Putamen (tissue), 1 donor: ENCODE results near the gene NEGR1.

ENCODE experiments used
- DNase-seq: peaks from one replicate; pipeline ENCODE4 v3.0.0-alpha.2; 2016; ENCODE audit warnings: low spot score

Gene NEGR1

DNA sequence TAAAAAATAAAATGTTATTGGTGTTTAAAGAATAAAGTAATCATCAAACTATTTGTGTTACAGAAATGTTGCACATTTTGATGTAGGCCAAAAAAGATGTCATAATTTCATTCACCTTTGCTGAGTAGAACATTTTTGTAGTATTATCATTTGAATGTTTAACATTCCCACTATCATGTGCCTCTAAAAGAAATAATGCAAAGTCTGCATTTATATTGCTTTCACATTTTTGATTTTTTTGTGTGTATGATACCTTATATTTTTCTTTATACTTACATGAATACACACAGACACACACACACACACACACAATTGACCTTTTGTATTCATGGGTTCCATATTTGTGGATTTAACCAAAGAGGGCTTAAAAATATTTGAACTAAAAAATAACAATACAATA is 657.3 kb downstream of the NEGR1 start:
- DNase-seq = no peak

DNA sequence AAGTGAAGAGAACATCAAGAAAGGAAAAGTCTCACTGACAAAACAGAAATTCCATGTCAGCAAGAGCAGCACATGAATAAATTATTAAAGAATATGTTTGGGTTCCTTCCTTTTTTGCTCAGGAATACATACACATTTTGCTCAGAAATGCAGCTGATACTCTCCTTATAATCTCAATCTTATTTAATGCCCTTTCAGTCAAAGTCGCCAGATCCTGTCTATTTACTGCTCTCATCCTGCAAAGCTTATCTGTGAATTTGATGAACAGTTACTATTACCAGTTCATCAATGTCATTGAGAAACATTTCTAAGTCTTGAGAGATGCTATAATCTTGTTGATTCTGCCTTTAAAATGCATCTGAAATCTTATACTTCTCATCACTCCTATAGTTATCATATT is 658.5 kb downstream of the NEGR1 start:
- DNase-seq = no peak

DNA sequence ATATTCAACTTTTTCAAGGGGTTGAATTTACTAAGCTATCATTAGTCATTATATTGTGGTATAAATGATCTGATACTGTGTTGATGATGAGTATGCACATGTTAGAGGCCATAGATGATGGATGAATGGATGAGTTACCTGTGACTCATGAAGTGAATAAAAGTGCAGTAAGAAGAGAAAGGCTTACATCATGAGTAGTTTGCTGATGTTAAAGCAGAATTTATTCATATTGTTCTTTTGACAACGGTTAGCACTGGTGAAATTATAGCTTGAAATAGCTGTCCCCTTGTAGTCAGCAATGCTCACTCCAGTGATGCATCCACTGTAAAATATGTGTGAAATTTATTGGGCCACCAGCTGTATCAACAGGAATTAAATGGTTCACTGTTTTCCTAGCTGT is 660.6 kb downstream of the NEGR1 start:
- no peak for DNase-seq

DNA sequence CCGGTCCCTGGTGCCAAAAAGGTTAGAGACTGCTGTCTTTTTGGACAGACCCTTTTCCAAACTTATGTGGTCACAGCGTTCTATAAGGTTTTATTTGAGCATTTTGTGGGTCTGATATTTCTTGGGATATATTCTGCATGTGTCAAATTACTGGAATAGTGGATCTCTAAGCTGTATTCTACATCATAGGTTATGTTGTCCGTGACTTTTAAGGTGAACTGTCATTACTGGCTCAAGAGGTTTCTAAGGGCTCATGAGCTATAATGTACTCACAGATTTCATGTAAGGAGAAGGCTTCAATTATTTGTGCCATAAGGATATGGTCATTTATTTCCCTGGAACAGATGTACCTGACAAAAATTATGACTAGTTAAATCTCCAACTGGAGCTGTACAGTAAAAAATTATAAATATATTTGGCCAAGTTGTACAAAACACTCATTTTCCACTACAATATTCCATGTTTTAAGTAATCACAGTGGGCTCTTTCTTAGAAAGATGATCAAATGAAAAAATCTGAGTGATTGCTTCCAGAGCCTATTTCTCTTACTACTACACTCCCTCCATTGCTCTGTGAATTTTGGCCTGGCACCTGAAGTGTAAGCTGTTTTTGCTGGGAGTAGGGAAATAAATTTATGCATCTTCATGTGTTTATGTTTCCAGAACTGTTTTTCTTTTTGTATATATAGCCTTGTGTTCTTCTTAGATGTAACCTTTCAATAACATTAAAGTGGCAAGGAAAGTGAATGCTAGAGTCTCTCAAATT is 663.4 kb downstream of the NEGR1 start:
- DNase-seq = no peak

DNA sequence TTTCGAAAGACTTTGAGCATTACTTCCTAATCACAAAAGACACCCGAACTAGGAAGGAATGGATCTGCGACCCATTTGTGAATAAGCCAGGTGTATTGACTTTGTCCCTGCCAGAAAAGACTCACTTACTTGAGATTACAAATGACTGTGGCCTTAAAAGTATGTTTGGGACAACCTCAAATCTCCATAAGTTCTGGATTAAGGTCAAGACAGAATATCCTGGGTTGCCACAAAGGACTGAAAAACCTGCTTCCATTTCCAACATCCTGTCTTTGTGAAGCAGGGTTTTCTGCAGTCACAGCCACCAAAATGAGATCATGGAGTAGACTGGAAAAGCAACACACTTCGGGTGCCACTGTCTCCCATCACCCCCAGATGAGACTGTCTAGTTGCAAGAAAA is 664.1 kb downstream of the NEGR1 start:
- no peak for DNase-seq

DNA sequence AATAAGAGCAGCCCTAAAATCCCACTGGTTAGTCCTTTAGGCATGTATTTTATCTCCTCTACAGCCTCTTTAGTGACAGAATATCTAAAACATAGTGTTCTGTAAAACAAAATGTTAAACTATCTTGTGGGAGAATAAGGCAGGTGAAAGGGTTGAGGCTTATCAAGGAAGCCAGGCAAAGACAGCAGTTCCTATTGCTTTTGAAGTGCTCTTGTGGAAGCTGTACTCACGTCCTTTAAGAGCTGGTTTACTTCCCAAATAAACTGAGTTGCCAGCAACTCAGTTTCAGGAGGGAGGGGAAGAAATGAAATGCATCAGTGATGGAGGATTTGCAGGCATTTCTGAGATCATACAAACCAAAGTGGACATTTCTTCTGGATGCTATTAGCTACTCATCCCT is 671.9 kb downstream of the NEGR1 start:
- no peak for DNase-seq

DNA sequence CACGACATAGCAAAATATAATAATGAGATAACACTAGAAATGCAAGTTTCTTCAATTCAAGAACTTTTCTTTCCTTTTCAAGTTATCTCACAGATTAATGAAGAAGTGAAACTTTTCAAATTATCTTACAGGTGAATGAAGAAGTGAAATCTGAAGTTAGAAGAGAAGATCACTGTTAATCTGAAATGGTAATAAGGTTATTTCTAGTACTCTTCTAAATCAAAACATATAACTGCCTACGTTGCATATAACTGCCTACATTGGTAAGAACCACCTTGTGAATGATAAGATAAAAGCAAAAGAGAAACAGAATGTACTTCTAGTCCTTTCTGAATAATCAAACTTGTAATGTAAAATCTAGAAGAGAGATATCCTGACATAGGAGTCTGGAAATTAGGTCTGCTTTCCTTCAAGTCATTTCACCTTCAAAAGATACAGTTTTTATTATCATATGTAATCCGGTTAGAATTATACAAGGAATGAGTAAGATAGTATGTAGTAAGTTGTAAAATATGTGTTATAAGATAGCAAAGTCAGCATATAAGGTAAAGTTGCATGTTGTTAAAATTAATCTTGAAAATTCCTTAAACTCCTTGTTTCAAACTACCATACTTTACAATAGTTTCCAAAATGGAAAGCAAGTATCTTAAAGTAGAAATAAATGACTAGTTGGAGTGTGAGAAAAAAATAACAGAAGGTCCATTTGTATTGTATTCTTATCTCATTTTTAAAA is 679.1 kb downstream of the NEGR1 start:
- no peak for DNase-seq

DNA sequence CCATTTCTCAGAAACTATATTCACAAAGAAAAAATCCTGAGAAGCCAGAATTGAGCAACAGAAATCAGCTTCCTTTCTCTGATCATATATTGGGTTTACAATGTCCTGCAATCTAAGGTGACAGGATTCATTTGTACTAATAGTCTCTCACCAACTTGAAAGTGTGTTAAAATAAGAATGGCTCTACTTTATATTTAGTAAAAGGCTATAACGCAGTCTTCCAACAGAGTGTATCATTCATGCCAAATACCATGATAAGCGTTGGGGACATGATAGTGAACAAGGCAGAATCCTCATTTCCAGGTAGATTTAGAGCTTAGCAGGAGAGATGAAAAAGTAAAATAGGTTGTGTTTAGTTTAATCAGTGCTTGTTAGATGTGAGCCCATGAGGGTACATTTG is 682.3 kb downstream of the NEGR1 start:
- no peak for DNase-seq

DNA sequence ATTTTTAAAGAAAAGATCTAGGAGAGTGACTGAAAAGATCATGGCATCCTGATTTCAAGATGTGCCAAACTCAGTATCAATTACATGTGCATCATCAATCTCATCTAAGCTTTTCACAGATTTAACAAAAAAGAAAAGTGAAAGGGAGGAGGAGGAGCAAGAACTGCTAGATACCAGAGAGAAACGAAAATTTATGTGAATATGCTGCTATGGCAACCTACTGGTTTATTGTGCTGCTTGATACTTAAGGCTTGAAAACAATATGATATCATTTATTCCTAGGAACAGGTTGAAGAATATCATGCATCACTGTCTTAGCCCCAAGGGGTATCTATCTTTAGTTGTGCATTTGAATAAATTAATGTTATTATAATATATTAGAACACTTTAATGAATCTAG is 683.0 kb downstream of the NEGR1 start:
- DNase-seq = no peak

DNA sequence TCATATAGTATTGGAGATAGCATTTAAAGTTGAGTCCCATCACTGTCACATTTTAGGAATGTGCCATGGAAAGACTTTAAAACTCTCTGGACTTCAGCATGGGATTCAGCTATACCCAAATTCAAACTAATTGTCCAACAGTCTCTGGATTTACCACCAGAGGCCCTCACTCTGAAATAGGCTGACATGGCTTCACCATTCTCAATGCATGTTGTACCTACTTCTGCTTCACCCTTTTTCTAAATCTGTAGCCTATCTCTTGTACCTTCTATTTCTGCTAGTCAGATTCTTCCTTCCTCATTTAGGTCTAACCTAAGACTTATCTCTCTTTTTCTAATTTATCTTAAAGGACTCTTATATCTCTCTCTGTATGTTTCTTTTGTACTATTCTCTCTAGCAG is 688.8 kb downstream of the NEGR1 start:
- no peak for DNase-seq

DNA sequence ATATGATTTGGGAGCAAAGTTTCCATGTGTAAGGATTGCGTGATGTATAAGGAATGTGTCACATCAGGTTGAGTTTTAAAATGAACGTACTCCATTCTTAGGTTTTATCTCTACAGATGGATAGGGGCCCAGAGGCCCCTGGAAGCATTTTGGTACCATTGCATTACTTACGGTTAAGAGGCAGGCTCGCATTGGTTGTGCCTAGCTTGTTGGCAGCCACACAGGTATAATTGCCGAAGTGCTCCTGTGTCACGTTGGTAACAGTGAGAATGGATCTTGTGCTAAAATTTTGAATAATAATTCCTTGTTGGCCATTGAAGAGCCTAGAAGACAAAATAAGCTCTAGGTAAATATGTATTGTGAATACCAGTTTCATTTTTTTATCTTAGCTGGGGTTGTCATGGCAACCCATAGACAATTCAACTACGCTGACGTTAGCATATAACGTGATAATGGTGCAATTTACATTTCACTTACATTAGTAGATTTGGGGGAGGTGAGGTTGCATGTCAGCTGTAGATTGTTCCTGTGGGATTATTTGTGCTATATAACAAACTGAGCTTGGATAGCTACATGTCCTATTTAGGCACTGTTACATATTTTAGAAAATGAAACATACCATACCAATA is 689.6 kb downstream of the NEGR1 start:
- DNase-seq = no peak

DNA sequence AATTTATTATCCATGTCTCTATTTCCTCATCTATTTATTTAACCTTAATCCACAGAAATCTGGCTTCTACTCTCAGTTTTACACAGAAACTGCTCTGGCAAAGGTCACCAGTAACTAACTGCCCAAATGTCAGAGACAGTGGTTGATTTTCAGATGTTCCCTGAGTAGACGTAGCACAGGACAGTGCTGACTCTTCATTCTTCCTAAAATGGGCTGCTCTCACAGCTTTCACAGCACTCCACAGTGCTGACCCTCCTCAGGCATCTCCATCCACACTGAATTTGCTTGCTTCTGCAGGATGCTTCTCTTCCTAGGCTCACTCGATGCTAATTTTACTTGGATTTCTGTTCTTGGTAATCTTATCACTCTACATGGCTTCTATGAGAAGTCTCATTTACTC is 693.3 kb downstream of the NEGR1 start:
- DNase-seq = no peak

DNA sequence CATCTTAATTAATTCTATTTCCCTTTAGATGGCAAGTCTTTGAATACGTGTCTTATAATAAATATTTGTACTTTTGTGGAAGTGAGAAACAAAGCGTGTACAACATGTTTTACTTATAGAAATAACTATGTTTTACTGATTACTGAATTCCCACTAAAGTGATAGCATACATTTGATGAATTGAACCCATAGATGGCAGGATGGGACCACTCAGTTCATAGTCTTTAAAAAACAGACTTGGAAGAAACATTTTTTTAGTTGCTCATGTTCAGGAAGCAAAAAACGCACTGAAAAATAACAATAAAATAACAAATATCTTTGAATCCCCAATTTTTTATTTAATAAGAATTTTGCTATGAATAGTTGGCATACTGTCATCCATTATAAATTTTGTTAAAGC is 694.4 kb downstream of the NEGR1 start:
- DNase-seq = peak; percentile 18

DNA sequence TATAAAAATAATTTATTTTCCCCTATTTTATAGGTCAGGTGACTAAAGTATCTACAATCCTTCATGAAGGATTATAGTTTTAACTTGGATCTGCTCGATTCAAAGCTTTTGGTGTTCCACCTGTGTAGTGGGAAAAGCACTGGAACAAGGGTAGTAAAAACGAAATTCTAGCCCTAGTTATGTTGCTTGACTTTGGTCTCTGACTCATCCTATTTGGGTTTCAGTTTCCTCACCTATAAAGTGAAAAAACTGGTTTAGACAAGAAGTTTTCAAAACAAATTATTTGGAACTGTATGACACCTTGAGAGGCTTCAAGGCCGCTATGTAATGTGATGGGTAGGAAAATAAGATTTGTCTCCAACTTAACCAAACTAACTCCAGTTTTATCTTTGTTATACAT is 696.3 kb downstream of the NEGR1 start:
- no peak for DNase-seq

DNA sequence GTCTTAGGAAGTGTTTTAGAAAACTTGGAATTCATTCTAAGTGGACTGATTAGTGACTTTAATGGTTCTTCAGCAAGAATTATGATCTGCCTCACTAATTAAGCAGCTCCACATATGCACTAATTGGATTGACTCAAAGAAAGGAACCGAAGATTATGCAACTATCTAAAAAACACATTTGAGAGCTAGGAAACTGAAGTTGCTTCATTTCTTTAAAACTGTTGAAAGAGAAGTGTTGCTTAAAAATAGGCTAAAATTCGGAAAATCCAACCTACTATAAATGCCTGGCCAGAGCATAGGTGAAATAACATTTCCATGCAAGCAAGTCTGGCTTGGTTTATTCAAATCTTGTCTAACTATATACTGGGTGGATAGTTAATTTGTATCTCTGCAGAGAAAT is 698.6 kb downstream of the NEGR1 start:
- DNase-seq = no peak

DNA sequence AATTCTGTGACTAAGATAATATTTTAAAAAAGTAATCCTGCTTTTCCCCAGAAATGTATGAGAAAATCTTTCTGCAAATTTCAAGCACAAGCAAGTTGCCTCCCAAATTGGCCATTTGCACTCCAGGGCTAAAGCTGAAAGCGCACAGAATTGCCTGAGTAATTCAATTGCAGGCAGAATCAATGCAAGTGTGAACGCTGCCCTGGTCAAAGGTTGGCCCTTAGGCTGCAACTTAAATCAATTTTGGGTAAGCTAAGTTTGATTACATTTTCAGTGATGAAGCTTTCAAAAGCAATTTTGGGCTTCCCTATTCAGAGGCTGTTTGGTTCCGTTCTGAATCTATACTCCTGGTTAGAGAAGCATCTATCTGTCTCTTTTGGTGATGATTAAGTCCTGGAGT is 699.7 kb downstream of the NEGR1 start:
- DNase-seq = no peak

DNA sequence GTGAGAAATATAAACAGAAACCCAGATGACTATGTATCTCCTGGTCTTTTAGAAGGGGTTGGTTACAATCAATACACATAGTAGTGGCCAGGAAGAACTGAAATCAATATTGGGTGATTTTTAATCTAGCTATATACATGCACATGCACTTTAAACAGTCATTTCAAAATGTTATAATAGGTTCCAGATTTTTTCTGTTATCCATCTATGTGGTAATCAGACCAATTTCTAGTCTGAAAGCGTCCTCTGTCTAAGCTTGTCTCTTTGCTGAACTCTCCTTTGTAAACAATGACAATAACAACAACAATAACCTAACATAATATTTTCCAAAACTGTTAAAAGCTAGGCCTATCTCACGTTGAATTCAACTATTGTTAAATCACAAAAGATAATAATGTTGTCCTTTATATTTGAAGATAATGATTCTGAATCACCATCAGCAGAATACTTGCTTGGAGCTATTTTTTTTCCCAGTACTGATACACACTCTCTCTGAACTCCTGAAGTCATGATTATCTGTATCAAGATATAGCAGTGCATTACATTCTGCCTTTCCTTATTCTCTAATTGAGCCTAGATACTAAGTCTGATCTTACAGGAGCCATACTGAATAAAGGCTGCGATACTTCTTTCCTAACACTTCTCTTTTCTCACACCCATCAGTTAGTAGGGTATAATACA is 704.7 kb downstream of the NEGR1 start:
- DNase-seq = no peak

DNA sequence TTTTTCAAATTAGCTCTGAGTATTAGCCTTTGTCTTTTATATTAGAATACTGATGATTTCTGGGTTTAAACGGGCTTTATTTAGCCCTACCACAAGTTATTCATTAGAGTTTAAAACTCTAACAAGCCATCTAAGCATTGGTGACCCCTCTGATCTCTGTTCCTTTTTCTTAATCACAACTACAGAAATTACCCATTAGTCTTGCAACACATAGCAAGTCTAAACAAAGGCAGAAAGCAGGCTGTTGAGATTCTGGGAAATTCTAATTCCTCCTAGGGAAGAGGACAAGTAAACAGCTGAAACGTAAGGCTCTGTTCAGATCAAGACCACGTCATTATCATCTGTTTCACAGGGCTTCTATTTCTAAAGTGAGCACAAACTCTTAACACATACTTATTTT is 710.3 kb downstream of the NEGR1 start:
- no peak for DNase-seq

DNA sequence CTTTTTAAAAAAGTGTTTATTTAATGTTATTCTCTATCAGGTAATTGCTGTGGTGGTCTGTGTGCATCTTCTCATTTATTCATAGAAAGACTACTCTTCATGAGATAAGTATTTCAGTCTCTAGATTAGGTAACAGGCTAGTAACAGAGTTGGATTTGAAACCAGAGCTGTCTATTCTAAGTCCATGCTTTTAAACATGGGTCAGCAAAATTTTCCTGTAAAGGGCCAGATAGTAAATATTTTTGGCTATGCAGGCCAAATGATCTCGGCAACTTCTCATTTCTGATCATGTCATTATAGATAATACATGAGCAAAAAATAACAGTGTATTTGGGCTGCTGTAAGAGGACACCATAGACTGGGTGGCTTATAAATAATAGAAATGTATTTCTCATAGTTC is 715.9 kb downstream of the NEGR1 start:
- DNase-seq = no peak

DNA sequence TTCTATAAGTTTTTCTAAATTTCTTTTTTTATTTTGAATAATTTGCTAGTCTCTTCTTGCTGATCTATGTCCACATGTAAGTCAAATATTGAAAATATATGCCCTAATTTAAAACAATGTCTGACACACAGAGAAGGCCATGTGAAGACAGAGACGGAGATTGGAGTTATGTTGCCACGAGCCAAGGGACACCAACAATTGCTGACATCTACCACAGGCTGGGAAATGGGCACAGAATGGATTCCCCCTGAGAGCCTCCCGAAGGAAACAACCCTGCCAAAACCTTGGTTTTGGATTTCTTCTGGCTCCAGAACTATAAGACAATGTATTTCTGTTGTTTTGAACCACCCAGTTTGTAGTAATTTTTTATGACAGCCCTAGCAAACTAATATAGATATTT is 716.5 kb downstream of the NEGR1 start:
- DNase-seq = no peak

DNA sequence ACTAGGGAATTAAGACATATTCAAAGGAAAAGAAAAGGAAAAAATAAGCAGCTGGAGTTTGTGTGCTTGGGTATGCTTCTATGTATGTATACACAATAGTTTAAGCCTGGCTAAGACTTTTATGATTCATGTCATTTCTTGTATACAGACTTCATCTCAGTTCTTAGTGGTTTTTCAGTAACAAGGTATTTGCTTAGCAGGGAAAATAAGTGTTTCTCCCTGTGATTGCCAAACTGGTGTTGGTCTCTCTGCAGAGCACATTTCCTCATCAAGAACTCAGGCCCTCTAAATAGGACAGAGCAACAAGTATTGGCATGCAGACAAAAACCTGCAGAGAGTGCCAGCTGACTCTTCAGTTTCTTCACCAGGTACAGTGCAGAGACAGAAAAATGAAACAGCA is 717.1 kb downstream of the NEGR1 start:
- DNase-seq = no peak

DNA sequence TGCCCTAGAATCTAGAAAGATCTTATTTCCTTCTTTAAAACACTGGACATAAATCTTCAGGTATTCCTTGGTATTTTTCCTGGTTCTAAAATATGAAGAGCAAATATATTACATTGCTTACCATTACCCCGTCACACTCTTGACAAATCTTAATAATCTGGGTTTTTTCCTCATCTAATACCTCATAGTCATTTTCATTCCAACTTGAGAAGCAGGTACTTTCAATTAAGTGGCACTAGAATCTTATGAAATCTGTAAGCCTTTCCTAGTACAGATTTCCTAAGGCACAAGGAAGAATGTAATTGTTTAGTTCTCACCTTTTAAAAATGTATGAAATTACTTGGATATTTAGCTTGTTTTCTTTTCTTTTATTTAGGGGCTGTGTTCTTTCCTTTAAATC is 720.0 kb downstream of the NEGR1 start:
- DNase-seq = no peak

DNA sequence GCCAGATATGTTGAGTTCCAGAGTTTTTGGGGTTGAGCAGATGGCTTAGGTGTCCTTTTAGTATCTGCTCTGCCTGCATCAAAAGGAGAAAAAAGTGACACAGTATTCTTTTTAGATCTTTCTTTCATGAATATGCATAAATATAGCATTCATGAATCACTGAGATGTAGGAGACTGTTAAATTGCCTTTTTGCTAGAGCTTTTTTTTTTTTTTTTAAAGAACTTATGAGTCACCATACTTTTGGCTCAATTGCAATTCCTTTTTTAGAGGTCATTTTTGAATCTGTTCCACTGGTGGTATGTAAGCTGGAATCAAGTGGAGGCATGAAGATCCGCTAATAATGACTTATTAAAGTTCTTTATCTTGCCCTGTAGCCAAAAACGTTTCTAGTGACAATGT is 720.6 kb downstream of the NEGR1 start:
- no peak for DNase-seq
